ENCODE measurements around the gene ECE2. TPM values are rescaled to one million over a fixed set of nuclear protein-coding genes. Genes with fewer than 3 reads are reported as not detected.

The ECE2 gene
- total and polyA plus RNA-seq, 10 of the 15 experiments (the other 5 are each of a cell fraction or from before 2014, with no cell fraction given) = not detected

- FAIRE-seq = no peak
- POLR2A ChIA-PET = no interaction called here
- in situ Hi-C loops (cut with MboI) = no loop called here
Measured at GRCh38 chr3:184255291-184256039, 20.4 kb upstream of the ECE2 start.

More at GRCh38 chr3:184255291-184256039, 20.4 kb upstream of the ECE2 start:
- H3K4me2 ChIP-seq (ENCODE audit: control insufficient read depth, insufficient read depth) = no peak overlapping the region
- no peak overlapping the region for H2AFZ ChIP-seq (ENCODE audit: control insufficient read depth, low read depth, low read length)
- H3K36me3 ChIP-seq (ENCODE audit: control insufficient read depth in 2 of 2, insufficient read depth in 2 of 2, low read length in 1 of 2) = no peaks in the 10 kb centered on the region
- RAD21 ChIA-PET (ENCODE audit: unreplicated experiment) = no interaction called here
- ATAC-seq (no peak), DNase-seq (ENCODE audit: low read depth, low spot score) (no peak)
- no peaks in the 10 kb centered on the region for H4K20me1 ChIP-seq (ENCODE audit: control insufficient read depth, insufficient read depth)
- SMC1A ChIA-PET (ENCODE audit: uncharacterized antibody, unreplicated experiment) = interaction anchor here (1.0 to 2.6 kb wide), 3 partner anchors 9 to 28 kb away, joined by 3 to 15 read pairs (median 3); no protein-coding TSS in a partner anchor
- 77% methylated on average over 3 of the region's 3 CpGs for WGBS (ENCODE audit: insufficient coverage, insufficient replicate concordance, low lambda C conversion rate, missing lambda C conversion rate)
- no peaks in the 10 kb centered on the region for H3K79me2 ChIP-seq (ENCODE audit: control insufficient read depth, insufficient read depth, low read length)
- H3K27me3 ChIP-seq (replicated peaks in 1 of 2; ENCODE audit: control insufficient read depth in 2 of 2, insufficient read depth in 2 of 2, low read length in 1 of 2) = peaks cover 1 to 2% of the 10 kb centered on the region in 2 experiments; a peak in 3 of 4 replicates
- H3K4me1 ChIP-seq (ENCODE audit: control insufficient read depth, insufficient read depth, low read length) = no peaks in the 10 kb centered on the region
- H3K9ac ChIP-seq (ENCODE audit: control insufficient read depth, insufficient read depth, low read length) = no peak overlapping the region
- CTCF ChIA-PET = interaction anchor here (1.3 to 7.1 kb wide), 4 partner anchors 17 to 122 kb away, joined by 3 to 69 read pairs (median 4); partner anchors contain the start of gene VWA5B2
- TF ChIP-seq IKZF1 (conservative IDR thresholded peaks at IDR 0.05) (no peak), ETV6 (conservative IDR thresholded peaks at IDR 0.05 in 1 of 2, IDR thresholded peaks at IDR 0.05 in 1 of 2; ENCODE audit: borderline replicate concordance in 1 of 2, low read depth in 1 of 2) (no peak), SUPT20H (IDR thresholded peaks at IDR 0.05; ENCODE audit: borderline replicate concordance, control insufficient read depth, low read depth, low read length) (no peak), SMARCA5 (IDR thresholded peaks at IDR 0.05) (no peak), HSF1 (IDR thresholded peaks at IDR 0.05; ENCODE audit: low read depth, low read length) (no peak), RB1 (IDR thresholded peaks at IDR 0.05; ENCODE audit: borderline replicate concordance) (no peak)
- BruUV-seq (replicated peaks) = no TSS peak
- intact Hi-C loops (cut with micrococcal nuclease; ENCODE audit: unreplicated experiment) = loop anchor here (10.0 kb wide), 1 partner anchor 241 kb away; the partner anchor contains the start of gene ABCC5
- H3K4me3 ChIP-seq = no peak overlapping the region
- H3K27ac ChIP-seq (ENCODE audit: control insufficient read depth, insufficient read depth) = no peak overlapping the region
- no peaks in the 10 kb centered on the region for H3K9me3 ChIP-seq (replicated peaks; ENCODE audit: control insufficient read depth, insufficient read depth, low read length)
